Peyer's patch (tissue), 4 donors: Measurements from ENCODE around the gene ERVW-1.
"Not testable (repeated sequence)": the region's sequence is repeated elsewhere in the genome, so short reads cannot be mapped to it uniquely, and the experiment has no call there.

Source experiments
- POLR2A ChIP-seq, 2 donors: fragments of 450-650 bp; IDR thresholded peaks; one replicate each; pipeline ENCODE4 v1.5.1; 2017; ENCODE audit warnings: antibody characterized with exemption in 2 of 2, mild to moderate bottlenecking in 2 of 2, moderate library complexity in 2 of 2
- TF ChIP-seq, protein P1 (sequence below), 6 experiments: fragments of 450-650 bp in 4 of 6; fragments of 200-600 bp in 2 of 6; sonication (generic) in 1 of 6; IDR thresholded peaks; one replicate each; pipeline ENCODE4 v1.5.1; 2017 to 2019; ENCODE audit warnings: antibody characterized with exemption in 6 of 6, mild to moderate bottlenecking in 3 of 6, moderate library complexity in 1 of 6

DNA sequence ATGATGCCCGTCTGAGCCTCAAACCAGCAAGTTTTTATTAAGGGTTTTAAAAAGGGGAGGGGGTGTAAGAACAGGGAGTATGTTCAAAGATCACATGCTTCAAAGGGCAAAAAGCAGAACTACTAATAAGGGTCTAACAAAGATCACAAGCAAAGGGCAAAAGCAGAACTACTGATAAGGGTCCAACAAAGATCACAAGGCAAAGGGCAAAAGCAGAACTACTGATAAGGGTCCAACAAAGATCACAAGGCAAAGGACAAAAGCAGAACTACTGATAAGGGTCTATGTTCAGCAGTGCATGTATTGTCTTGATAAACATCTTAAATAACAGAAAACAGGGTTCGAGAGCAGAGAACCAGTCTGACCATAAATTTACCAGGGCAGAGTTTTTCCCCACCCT lies 35.0 kb downstream of the ERVW-1 start:
- not testable (repeated sequence) for TF ChIP-seq POLR2A (IDR thresholded peaks at IDR 0.05)
- TF ChIP-seq, protein P1, sequence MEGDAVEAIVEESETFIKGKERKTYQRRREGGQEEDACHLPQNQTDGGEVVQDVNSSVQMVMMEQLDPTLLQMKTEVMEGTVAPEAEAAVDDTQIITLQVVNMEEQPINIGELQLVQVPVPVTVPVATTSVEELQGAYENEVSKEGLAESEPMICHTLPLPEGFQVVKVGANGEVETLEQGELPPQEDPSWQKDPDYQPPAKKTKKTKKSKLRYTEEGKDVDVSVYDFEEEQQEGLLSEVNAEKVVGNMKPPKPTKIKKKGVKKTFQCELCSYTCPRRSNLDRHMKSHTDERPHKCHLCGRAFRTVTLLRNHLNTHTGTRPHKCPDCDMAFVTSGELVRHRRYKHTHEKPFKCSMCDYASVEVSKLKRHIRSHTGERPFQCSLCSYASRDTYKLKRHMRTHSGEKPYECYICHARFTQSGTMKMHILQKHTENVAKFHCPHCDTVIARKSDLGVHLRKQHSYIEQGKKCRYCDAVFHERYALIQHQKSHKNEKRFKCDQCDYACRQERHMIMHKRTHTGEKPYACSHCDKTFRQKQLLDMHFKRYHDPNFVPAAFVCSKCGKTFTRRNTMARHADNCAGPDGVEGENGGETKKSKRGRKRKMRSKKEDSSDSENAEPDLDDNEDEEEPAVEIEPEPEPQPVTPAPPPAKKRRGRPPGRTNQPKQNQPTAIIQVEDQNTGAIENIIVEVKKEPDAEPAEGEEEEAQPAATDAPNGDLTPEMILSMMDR (IDR thresholded peaks at IDR 0.05) = not testable (repeated sequence)
